HK-2 (cell line): ENCODE data around the gene STAP2.
A peak's percentile ranks its signal among the peaks of the same experiment; 100 is the strongest.

Source experiments
- DNase-seq: peaks from one replicate; pipeline ENCODE4 v3.0.0-alpha.2; 2018; ENCODE audit not compliant: unreplicated experiment

The STAP2 gene

GRCh38 chr19:4338441-4339355 is at the start of gene STAP2:
TSS of gene STAP2 (minus strand) at chr19:4338827. CDS start at chr19:4338753, 74 bp downstream.
- DNase-seq: peak; percentile 69

- no peak for DNase-seq
These were observed 47.6 kb upstream of the STAP2 start for GRCh38 chr19:4386041-4386782.

- DNase-seq: no peak
These were observed 46.8 kb upstream of the STAP2 start for GRCh38 chr19:4385291-4386040.

- no peak for DNase-seq
These were observed 41.7 kb upstream of the STAP2 start for GRCh38 chr19:4380254-4380727.

GRCh38 chr19:4379383-4380253 is 41.0 kb upstream of the STAP2 start:
- peak; percentile 87 for DNase-seq

- DNase-seq: no peak
These were observed 40.3 kb upstream of the STAP2 start for GRCh38 chr19:4378886-4379285.

- no peak for DNase-seq
These were observed 38.6 kb upstream of the STAP2 start for GRCh38 chr19:4376991-4377781.

- DNase-seq: no peak
These were observed 38.0 kb upstream of the STAP2 start for GRCh38 chr19:4376671-4376990.

GRCh38 chr19:4376028-4376670 is 37.5 kb upstream of the STAP2 start:
- DNase-seq: no peak

GRCh38 chr19:4375164-4376027 is 36.8 kb upstream of the STAP2 start:
- DNase-seq: no peak

GRCh38 chr19:4374498-4375163 is 36.0 kb upstream of the STAP2 start:
- DNase-seq: peak; percentile 91

GRCh38 chr19:4373601-4374497 is 35.2 kb upstream of the STAP2 start:
- no peak for DNase-seq

- no peak for DNase-seq
These were observed 34.4 kb upstream of the STAP2 start for GRCh38 chr19:4373013-4373367.

- DNase-seq: no peak
These were observed 33.8 kb upstream of the STAP2 start for GRCh38 chr19:4372165-4373012.

- no peak for DNase-seq
These were observed 32.9 kb upstream of the STAP2 start for GRCh38 chr19:4371247-4372164.
